ENCODE data around the gene TNFRSF13B.
A peak's percentile ranks its signal among the peaks of the same experiment; 100 is the strongest.
"Not testable (repeated sequence)": the region's sequence is repeated elsewhere in the genome, so short reads cannot be mapped to it uniquely, and the experiment has no call there.

Gene TNFRSF13B

DNA sequence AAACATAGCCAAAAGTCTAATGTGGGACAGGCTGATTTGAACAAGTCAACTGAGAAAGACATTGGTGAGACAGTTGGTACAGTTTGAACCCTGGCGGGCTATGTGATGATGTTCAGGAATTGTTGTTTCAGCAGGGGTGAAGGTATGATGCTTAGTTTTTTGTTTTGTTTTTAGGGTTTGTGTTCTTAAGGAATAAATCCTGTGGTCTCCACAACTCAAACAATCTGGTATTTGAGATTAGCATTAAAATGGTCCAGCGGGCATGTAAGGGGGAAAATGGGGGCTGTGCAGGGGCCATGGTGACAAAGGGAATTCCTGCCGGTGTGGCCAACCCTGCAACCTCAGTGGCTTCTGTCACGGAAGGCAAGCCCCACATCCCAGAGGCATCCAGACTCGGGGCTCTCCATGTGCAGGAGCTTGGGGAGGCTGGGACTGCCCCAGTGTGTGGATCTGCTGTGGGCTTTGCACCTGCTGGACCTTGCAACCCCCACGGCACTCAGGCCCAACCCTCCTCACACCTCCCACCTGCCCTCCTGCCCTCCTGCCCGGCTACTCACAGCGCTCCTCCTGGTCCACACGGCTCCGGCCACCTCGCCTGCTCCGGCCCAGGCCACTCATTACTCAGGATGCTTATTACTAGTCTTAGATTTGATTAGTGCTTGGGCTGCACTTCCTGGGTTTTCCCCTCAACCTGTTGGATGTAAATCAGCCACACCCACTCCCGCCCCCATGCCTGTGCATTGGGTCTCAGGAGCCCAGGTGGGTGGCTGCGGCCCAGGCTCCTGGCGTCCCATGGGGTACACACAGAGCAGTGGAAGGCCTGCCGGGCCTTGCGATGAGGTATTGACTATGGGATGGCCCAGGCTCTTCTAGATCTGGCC is at the start of gene TNFRSF13B:
TNFRSF13B (minus strand) TSS at position 661 of the 881 bp plus-strand sequence; CDS start at position 618, 43 bp downstream.
- DNase-seq, result no peak

DNA sequence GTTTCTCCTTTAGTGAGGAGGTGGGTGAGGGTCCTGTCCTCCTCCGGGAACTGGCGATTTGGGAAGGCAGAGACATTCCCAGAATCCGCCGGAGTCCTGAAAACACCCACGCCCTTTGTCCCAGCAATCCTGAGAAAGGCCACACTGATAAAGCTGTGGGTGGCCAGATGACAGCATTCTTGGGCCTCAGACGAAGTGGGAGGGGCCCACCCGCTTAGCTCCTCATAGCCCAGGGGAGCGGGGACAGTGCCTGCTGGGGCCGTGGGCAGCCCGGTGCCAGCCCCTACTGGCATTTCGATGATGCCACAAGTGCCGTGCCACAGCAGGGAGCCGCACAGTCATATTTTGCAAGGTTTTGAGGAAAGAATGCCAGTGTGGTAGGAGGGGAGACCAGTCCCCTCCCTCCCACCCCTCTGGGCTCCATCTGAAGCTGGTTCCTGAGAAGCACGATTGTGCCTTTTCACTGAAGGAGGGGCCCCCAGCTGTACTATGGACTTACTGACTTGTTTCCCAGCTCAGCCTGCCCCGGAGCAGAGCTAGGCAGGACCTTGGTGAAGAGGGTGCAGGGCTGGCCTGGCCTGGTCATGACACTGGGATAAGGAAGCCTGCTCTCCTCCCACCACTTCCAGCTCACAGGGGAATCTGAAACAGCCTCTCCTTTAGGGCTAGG is 49.4 kb upstream of the TNFRSF13B start:
- peak; percentile 31 for DNase-seq

DNA sequence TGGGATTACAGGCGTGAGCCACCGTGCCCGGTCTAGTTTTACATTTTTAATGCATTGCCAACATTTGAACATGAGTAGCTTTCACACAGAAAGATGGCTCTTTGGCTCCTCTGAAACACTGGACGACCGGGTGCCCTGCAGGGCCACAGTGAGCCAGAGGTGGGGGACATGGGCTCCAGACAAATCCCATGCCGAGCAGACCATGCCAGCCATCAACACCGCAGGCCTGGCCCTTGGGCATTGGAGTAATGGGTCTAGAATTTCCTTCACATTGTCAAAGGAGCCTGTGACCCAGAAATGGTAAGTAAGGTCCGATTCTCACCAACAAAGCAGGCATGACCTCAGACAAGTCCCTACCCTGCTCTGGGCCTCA is 48.9 kb upstream of the TNFRSF13B start:
- DNase-seq, result no peak

DNA sequence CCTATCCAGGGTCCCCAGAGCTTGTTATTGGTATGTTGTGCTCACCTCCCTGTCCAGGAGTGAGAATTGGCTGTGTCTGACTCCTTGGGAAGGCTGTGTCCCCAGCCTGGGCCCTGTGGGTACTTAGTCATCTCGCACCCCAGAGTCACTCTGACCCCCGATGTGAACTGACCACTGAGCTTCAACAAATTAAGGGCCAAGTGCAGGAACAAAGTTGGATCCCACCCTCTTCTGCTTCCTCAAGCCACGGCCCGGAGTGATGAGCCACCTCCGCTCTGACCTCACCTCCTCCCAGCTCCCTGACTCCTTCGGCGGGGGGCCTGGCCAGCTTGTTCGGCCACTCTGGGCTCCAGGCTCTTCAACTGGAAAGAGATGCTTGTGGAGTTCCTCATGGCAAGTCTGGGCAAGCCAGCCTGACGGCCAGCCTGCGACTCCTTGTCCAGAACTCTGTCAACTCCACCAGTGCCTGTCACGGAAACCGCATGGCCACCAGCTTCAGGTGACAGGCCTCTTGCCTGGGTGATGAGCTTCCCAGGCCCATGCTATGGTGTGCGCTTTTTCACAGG is 48.1 kb upstream of the TNFRSF13B start:
- no peak for DNase-seq

DNA sequence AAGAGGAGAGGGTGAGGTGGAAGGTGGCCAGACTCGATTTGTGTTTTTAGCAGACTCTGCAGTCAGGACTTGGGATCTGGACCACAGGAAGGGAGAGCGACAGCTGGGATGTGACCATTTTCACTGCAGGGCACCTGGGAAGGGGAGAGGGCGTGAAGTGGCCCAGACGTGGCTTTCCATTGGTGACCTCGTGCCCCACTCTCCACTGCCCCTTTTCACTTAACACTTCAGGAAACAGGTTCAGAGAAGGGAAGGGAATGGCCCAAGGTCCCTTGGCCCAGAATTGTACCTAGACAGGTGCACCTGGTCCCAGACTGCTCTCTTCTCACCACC is 47.5 kb upstream of the TNFRSF13B start:
- no peak for DNase-seq

DNA sequence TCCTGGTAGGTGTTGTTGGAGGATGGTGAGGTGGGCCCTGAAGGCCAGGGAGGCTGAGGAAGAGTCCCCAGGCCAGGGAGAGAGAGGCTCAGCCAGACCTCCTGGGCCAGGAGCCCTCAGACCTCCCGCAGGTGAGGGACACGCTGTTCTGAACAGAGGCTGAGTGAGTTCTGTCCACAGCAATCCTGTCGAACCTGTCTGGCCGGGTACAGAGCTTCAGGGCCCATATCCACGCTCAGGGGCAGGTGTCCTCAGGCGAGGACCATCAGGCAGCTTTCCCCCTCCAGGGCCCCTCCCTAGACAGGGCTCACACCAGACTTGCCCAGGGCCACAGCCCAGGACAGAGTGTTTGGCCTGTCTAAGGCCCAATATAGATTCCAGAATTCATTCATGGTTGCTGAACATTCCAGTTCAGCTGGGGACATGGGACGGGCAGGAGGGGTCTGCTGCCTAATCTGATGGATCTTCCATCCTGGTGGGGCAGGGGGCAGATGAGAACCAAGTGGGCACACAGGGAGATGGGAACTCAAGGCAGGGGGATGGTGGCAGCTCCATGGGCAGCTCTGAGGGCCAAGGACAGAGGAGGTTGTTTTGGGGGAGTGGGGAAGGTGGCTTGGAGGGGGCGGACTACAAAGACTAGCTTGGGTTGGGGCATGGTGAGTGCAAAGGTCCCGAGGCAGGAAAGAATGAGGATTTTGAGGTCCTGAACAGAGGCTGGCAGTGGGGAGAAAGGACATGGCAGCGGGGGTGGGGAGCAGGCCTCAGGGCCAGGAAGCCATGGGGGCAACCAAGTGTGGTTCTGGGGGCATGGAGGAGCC is 46.9 kb upstream of the TNFRSF13B start:
- no peak for DNase-seq

DNA sequence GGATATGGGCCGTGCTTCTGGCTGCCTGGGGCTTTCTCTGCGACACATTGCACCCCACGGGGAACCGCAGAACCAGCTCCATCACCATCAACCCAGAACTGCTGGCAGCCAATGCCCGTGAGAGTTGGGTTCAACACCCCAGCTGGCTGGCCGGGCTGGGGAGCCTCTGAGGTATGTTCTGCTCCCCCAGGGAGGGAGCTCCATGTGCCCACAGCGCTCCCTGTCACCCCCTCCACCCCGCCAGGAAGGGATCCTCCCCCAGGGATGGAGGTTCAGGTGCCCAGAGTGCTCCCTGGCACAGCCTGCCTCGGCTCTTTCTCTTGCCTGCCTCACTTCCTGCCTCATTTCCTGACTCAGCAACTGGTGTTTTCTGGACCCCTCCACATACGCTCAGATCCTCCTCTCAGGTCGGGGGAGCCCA is 46.1 kb upstream of the TNFRSF13B start:
- no peak for DNase-seq

DNA sequence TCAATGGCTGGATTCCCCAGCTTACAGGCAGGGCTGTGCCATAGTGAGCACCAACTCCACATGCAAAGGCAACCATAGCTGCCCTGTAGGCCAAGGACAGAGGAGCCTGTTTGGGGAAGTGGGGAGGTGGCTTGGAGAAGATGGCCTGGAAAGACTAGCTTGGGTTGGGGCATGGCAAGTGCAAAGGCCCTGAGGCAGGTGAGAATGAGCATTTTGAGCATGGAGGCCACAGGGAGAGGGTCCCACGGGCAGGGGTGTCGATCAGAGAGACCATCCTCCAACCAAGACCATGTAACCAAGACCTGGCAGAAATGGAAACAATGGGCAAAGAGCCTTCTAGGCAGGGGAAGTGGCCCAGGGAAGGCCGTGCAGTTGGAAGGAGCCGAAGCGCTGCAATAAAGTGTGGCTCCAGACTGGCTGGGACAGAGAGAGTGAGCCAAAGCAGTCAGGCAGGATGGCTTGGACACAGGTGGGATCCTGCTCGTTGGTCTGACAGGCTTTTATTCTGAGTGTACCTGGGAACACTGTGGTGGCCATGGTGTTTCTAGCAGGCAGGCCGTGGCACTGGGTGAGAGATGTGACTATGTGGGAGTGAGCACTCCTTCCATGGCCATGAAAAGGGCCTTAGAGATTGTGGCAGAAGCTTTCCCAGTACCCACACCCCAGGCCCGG is 45.6 kb upstream of the TNFRSF13B start:
- no peak for DNase-seq

DNA sequence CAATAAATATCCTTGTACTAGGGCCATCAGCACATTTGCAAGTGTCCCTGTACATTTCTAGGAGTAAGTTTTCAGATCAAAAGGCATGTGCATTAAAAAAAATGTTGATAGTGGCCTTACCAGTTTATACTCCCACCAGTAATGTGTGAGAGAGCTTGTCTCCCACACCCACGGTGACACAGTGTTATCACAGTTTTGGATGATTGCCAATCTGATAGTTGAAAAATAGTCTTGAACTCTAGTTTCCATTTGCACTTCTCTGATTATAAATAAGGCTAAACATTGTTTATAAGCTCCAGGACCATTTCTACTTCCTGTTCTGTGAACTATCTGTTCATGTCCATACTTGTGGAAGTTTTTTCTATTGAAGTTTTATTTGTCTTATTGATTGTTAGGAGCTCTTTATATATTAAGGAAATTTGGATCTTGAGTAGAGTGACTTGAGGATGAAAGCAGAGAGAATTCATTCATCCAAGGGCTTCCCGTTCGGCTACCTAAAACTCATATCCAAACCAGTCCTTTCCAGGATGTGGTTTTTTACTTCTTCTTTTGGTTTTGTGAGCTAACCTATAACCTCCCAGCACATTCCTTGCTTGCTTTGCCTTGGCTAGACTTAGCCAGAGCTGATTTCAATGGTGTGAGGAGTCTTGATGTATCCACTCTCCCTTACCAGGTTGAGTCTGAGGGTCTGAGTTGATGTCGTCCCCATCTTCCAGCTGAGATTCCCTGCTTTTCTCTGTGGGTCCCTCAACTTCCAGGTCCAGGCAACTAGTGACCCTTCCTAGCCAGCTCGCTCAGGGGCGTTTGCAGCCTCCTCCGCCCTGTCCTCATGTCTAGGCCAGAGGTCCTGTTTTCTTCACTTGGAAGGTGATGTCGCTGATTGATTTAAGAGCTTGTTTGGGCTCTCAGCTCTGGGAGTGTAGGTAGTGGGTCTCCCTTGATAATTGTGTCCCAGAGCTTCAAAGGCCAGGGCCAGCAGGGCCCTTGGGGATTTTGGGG is 44.6 kb upstream of the TNFRSF13B start:
- DNase-seq, result peak; percentile 68

DNA sequence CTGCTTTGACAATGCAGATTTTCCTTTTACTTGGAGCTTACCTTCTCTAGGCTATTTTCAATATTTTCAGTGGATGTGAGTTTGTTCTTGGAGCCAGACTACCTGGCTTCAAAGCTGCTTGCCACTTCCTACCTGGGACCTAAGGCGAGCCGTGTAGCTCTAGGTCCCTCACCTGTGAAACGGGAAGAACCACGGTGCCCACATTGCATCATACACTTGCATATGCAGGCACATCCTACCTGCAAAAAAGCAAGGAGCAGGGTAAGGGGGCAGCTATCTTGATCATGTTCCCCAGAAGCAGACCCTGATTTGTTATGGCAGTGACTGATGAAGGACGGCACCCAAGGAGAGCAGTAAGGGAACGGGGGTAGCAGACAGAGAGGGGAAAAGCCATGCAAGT is 43.3 kb upstream of the TNFRSF13B start:
- no peak for DNase-seq

DNA sequence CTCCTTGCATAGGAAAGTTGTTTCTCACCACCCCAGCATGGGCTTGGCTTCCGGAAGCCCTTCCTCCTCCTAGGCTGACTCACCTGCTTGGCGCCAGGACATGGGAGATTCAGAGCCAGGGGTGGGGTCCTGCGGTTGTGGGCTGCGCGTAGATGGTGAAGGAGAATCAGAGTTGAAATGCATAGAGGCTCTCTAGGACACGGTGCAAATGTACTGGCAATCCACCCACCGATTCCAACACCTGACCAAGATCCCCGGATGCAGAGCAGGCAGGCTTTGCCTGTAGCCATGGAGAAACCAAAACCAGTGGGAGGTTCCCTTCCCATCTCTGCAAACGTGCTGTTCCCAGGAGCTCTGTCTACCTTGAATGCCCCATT is 42.8 kb upstream of the TNFRSF13B start:
- not testable (repeated sequence) for DNase-seq

DNA sequence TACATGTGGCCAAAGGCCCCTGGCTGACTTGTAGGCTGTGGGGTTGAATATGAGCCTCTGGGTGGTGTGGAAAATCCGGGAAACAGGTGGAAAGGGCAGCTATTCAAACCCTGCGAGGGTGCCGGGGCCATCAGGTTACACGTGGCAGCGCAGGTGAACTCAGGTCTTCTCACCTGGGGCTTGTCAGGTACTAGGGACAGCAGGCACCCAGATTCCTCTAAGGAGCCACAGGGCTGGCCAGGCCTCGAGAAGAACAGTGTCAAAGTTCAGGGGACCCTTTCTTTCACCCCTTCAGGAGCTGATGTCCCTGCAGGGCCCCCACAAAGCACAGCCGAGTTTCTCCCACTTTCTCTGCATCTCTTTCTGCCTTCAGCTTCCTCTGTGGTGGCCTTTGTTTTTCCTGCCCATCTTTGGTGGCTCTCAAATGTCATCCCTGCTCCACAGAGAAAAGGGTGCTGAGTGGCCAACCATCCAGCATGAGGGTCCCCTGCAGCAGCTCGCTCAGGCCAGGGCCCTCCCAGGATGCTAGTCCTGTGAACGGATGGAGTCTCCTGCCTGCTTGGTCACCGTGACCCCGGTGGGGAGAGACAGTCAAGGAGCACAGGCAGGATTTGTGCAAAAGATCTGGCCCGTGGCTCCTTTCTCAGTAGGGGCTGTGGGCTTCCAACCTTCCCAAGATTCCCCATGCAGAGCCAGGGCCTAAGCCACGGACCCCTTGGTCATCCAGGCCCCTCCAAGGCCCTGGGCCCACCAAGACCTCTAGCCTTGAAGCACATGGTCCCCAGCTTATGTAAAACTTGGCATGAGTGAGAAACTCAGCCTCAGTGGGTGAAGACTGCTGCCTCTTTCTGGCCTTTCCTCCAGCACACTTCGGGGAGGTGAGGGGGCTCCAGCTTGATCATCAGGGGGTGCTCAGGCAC is 42.2 kb upstream of the TNFRSF13B start:
- DNase-seq, result not testable (repeated sequence)

DNA sequence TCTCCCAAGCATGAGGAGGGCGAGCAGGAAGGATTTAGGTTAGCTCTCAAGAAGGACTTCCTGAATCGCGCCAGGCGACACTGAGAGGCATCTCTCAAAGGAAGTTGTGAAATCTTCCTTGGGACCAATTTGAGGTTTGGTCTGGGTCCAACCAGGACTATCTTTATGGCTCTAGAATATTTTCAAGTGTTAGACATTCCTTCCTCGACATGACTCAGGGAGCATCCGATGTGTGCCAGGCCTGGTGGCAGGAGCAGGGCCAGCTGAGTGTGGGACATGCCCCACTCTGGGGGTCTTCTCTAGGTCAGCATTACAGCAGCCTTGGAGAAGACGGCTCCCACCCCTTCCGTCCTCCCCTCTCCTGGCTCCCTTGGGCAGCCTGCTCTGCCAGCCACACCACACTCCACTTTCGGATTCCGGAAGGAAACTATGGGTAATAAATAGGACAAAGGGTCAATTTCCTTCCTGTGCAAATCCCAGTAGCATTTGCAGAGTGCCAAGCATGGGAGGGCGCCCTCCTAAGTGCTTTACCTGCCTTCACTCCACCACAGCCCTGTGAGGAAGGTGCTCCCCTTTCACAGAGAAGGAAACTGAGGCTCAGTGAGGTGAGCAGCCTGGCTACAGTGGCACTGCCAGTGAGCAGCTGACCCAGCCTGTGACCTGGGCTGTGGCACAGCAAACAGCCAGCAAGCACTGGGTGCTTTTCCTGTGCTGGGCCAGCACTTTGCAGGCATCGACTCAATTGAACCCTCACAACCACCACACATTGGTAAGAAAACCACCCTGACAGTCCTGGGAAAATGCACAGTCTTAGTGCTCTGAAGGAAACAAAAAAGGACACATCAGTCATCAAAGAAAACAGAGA is 39.4 kb upstream of the TNFRSF13B start:
- peak; percentile 30 for DNase-seq

DNA sequence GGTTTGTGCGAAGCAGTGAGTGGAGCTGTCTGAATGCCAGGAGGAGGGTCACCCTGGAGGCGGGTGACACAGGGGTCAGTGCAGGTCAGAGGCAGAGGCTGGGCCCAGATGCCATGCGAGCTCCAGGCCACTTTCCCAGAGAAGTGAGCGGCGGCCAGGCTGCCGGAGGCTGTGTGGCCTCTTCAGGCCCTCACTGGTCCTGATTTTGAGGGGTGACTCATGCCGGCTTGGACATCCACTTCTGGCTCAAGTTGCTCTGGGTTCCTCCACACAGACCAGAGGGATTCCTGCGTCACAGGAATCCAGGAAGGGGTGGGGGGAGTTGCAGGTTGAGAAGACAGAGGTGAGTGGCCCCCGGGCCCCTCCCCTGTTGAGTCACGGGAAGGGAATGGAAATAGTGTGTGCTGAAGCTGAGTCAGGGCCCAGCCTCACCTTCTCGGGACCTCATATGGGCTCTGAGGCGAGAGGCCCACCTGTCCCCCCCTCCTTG is 38.7 kb upstream of the TNFRSF13B start:
- DNase-seq, result not testable (repeated sequence)

DNA sequence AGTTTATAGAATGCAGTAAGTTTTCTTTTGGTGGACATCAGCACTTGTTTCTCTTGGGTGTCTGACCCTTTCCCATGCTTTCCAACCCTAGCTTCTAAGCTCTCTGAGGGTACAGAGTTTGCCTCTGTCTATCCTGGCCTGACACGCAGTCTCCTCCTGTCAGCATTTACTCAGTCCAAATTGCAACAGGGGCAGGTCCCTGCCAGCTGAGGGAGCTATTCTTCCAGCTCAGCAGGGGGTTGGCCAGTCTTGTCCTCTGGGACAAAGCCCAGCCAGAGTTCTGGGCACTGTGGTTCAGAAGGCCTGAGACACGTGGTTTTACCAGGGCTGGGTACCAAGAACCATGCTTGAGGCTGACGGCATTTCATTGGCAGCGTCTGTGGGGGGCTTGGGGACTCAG is 38.1 kb upstream of the TNFRSF13B start:
- DNase-seq, result not testable (repeated sequence)

DNA sequence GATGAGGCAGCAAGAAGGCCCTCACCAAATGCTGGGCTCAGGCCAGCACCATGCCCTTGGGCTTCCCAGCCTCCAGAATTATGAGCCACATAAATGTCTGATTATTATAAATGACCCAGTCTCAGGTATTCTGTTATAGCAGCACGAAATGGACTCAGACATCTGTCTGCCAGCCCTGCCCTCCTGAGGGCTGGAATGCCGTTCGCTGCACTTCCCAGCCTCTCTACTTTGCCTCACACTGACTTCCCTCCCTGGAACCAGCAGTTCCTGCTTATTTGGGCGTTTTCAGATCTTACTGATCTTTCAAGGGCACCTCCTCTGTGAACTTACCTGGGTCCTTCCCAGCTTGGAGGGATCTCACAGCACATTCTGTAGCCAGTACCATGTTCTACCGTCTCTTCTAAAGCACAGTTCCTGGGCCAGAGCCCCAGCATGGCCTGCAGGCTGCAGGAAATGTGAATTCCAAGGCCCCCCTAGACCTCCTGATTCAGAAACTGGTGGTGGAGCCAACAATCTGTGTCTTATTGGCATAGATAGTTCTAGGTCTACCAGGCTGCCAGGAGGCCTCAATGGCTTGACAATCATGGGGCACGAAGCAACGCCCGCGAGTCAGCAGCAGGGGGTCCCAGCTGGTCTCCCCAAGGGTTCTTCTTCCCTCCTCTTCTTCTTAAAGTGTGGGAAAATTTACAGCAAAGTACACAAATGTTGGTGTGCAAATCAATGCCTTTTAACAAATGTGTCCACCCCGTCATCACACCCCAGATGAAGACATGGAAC is 36.9 kb upstream of the TNFRSF13B start:
- DNase-seq, result not testable (repeated sequence)

DNA sequence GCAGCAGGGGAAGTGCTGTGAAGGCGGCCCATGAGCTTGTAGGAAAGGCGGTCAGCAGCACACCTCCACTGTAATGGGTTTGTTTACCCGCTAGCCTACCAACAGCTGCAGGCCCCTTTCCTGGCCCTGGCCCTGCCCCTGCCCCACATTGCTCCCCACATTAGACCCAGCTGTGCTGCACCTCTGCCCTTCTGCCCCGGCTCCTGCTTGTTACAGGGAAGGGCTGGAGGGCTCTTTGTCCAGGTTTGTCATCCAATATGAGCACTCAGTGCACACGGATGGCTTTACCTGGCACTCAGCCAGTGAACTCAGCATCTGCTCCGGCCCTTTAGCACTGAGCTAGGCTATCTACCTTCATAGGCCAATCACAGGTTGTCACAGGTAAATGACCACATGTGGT is 36.0 kb upstream of the TNFRSF13B start:
- not testable (repeated sequence) for DNase-seq

DNA sequence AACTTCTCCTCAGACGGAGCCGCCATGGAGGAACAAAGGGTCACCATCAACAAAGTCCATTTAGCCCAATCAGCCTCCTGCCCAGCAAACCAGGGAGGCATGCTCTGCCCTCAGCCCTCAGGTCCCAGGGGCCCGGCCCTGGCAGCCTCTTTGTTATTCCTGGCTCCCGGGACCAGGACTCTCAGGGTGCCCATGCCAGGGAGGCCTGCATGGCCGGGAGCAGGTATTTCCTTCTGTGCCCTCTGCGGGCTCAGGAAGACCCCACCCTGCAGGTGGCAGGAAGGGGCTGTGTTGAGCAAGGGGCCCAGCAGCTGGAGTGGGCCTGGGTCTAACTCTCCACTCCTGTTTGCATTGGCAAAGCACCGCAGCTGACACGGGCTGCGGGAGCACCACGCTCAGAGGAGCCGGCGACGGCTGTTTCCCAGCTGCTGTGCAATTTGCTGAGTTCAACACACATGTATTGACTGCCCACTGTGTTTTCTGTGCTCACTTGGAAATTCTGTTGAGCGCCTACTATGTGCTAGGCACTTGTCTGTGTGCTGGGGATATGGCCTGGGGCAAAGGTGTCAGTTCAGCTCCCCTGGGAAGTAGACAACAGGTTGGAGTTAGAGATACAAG is 33.2 kb upstream of the TNFRSF13B start:
- DNase-seq, result not testable (repeated sequence)
